Transverse colon (tissue), 4 donors: ENCODE measurements around the gene UNC5B.

Experiments used
- EP300 ChIP-seq: sonication (generic); formaldehyde crosslinking; IDR thresholded peaks from one replicate; pipeline ENCODE4 v1.6.1; 2017; ENCODE audit warnings: antibody characterized with exemption, low read depth
- POLR2A ChIP-seq: fragments of 450-650 bp; IDR thresholded peaks from one replicate; pipeline ENCODE4 v1.6.1; 2016; ENCODE audit warnings: antibody characterized with exemption, mild to moderate bottlenecking, moderate library complexity
- POLR2AphosphoS5 ChIP-seq, 3 donors: sonication (generic); formaldehyde crosslinking; IDR thresholded peaks; one replicate each; pipeline ENCODE4 v1.6.1; 2016; ENCODE audit warnings: antibody characterized with exemption in 3 of 3
- TF ChIP-seq, protein P1 (sequence below), 5 experiments: fragments of 200-600 bp in 3 of 5; fragments of 450-650 bp in 2 of 5; sonication (generic) in 3 of 5; IDR thresholded peaks; 1 replicate in 2 of 5; 2 replicates in 3 of 5; pipeline ENCODE4 v1.5.1; 2016 to 2017; ENCODE audit warnings: antibody characterized with exemption in 5 of 5, inconsistent platforms in 3 of 5, mild to moderate bottlenecking in 2 of 5, moderate library complexity in 1 of 5

DNA sequence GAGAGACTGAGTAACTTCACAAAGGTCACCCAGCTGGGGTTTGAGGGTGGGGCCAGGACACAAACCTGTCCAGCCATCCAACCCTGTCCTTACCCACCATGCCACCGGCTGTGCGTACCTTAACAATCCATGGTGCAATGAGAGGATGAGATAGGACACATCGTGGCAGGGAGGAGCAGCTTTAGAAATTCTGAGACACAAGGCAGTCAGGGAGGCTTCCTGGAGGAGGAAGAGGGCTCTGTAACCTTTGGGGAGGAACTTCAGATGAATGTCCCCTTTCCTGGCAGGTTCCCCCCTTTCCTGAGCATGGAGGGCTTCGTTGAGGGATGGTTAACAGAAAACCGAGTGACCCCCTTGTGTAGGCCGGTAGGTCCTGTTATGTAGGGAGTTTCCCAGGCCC is 71.0 kb downstream of the UNC5B start:
- TF ChIP-seq, protein P1, sequence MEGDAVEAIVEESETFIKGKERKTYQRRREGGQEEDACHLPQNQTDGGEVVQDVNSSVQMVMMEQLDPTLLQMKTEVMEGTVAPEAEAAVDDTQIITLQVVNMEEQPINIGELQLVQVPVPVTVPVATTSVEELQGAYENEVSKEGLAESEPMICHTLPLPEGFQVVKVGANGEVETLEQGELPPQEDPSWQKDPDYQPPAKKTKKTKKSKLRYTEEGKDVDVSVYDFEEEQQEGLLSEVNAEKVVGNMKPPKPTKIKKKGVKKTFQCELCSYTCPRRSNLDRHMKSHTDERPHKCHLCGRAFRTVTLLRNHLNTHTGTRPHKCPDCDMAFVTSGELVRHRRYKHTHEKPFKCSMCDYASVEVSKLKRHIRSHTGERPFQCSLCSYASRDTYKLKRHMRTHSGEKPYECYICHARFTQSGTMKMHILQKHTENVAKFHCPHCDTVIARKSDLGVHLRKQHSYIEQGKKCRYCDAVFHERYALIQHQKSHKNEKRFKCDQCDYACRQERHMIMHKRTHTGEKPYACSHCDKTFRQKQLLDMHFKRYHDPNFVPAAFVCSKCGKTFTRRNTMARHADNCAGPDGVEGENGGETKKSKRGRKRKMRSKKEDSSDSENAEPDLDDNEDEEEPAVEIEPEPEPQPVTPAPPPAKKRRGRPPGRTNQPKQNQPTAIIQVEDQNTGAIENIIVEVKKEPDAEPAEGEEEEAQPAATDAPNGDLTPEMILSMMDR (IDR thresholded peaks at IDR 0.05) = no peak
- no peak for TF ChIP-seq EP300
- TF ChIP-seq POLR2A = no peak
- TF ChIP-seq POLR2AphosphoS5 (IDR thresholded peaks at IDR 0.05) = no peak
